HEK293 (cell line): ENCODE data around the gene RHOBTB3.

Experiments used
- CTCF ChIA-PET: fragments of 350-600 bp; formaldehyde crosslinking; extraction: SDS; loops from one replicate; lab custom pipeline; 2021; ENCODE audit warnings: antibody characterized with exemption; lab: Yijun Ruan, JAX
- POLR2A ChIA-PET: fragments of 300-600 bp; formaldehyde crosslinking; extraction: SDS; loops from one replicate; lab custom pipeline; 2020; ENCODE audit warnings: antibody characterized with exemption, inconsistent platforms; lab: Yijun Ruan, JAX
- H3K27ac ChIP-seq: fragments of 200-500 bp; sonication (Bioruptor generic); 2 replicates; pipeline ENCODE4 v1.5.1; 2014; ENCODE audit warnings: low read depth, low read length, control low read depth, inconsistent platforms; ENCODE audit errors: extremely low read depth
- H3K36me3 ChIP-seq, 2 experiments: fragments of 200-500 bp in 1 of 2; sonication (Bioruptor generic) in 1 of 2; 1 replicate in 1 of 2; 2 replicates in 1 of 2; pipeline ENCODE4 v1.5.1; 2014 to 2017; ENCODE audit warnings: inconsistent platforms in 2 of 2, low read length in 2 of 2; ENCODE audit not compliant: control insufficient read depth in 2 of 2, insufficient read depth in 1 of 2
- H3K4me1 ChIP-seq: fragments of 200-500 bp; sonication (Bioruptor generic); 2 replicates; pipeline ENCODE4 v1.5.1; 2014; ENCODE audit warnings: mild to moderate bottlenecking, low read length, inconsistent platforms; ENCODE audit not compliant: control insufficient read depth, insufficient read depth
- H3K4me3 ChIP-seq: 2 replicates; pipeline ENCODE4 v1.5.1; 2011; ENCODE audit warnings: low read depth, mild to moderate bottlenecking, control low read depth, low read length, moderate library complexity
- H3K9me3 ChIP-seq: fragments of 200-500 bp; sonication (Bioruptor generic); 2 replicates; pipeline ENCODE4 v1.5.1; 2014; ENCODE audit warnings: low read depth, low read length, inconsistent platforms; ENCODE audit not compliant: control insufficient read depth, insufficient read depth
- SALL2 ChIP-seq: fragments of 450-650 bp; formaldehyde crosslinking; IDR thresholded peaks from 2 replicates; pipeline ENCODE4 v1.5.0; 2017; ENCODE audit warnings: missing biosample characterization, mild to moderate bottlenecking, missing genetic modification characterization, borderline replicate concordance
- SCRT2 ChIP-seq: fragments of 450-650 bp; formaldehyde crosslinking; IDR thresholded peaks from 2 replicates; pipeline ENCODE4 v1.5.1; 2016; ENCODE audit warnings: missing biosample characterization, missing genetic modification characterization
- SETDB1 ChIP-seq: IDR thresholded peaks from one replicate; pipeline ENCODE4 v1.6.1; 2017; ENCODE audit warnings: mild to moderate bottlenecking, low read length, moderate library complexity, mixed read lengths; ENCODE audit not compliant: insufficient read length
- SP2 ChIP-seq: fragments of 450-650 bp; formaldehyde crosslinking; IDR thresholded peaks from 2 replicates; pipeline ENCODE4 v1.5.1; 2016; ENCODE audit warnings: missing biosample characterization, missing genetic modification characterization
- TCF7L2 ChIP-seq: IDR thresholded peaks from 2 replicates; pipeline ENCODE4 v1.6.1; 2011; ENCODE audit warnings: low read depth, mild to moderate bottlenecking, inconsistent platforms, low read length, moderate library complexity, borderline replicate concordance
- ZBTB7A ChIP-seq: fragments of 450-650 bp; formaldehyde crosslinking; IDR thresholded peaks from 2 replicates; pipeline ENCODE4 v1.5.1; 2016; ENCODE audit warnings: low read depth, missing biosample characterization, missing genetic modification characterization
- ZBTB8A ChIP-seq: fragments of 450-650 bp; formaldehyde crosslinking; IDR thresholded peaks from 2 replicates; pipeline ENCODE4 v1.5.1; 2016; ENCODE audit warnings: missing biosample characterization, missing genetic modification characterization
- ZNF169 ChIP-seq: fragments of 450-650 bp; formaldehyde crosslinking; IDR thresholded peaks from 2 replicates; pipeline ENCODE4 v1.5.1; 2016; ENCODE audit warnings: missing biosample characterization, missing genetic modification characterization
- ZNF2 ChIP-seq: fragments of 450-650 bp; formaldehyde crosslinking; IDR thresholded peaks from 2 replicates; pipeline ENCODE4 v1.5.1; 2016; ENCODE audit warnings: missing biosample characterization, missing genetic modification characterization
- ZNF266 ChIP-seq: fragments of 450-650 bp; formaldehyde crosslinking; IDR thresholded peaks from 2 replicates; pipeline ENCODE4 v1.5.1; 2016; ENCODE audit warnings: missing biosample characterization, missing genetic modification characterization, low read depth
- ZNF292 ChIP-seq: fragments of 450-650 bp; formaldehyde crosslinking; IDR thresholded peaks from 2 replicates; pipeline ENCODE4 v1.5.1; 2016; ENCODE audit warnings: low read depth, missing biosample characterization, missing genetic modification characterization, borderline replicate concordance
- ZNF324 ChIP-seq: fragments of 450-650 bp; formaldehyde crosslinking; IDR thresholded peaks from 2 replicates; pipeline ENCODE4 v1.5.1; 2016; ENCODE audit warnings: missing biosample characterization, missing genetic modification characterization
- ZNF544 ChIP-seq: fragments of 450-650 bp; formaldehyde crosslinking; IDR thresholded peaks from 2 replicates; pipeline ENCODE4 v1.5.0; 2017; ENCODE audit warnings: missing biosample characterization, missing genetic modification characterization
- ZNF555 ChIP-seq: fragments of 450-650 bp; formaldehyde crosslinking; conservative IDR thresholded peaks from 2 replicates; pipeline ENCODE4 v1.5.1; 2017; ENCODE audit warnings: missing biosample characterization, mild to moderate bottlenecking, missing genetic modification characterization, inconsistent platforms
- ZNF600 ChIP-seq: fragments of 450-650 bp; formaldehyde crosslinking; IDR thresholded peaks from 2 replicates; pipeline ENCODE4 v1.5.1; 2016; ENCODE audit warnings: missing biosample characterization, missing genetic modification characterization
- ZNF624 ChIP-seq: fragments of 450-650 bp; formaldehyde crosslinking; IDR thresholded peaks from 2 replicates; pipeline ENCODE4 v1.5.1; 2017; ENCODE audit warnings: missing biosample characterization, missing genetic modification characterization
- ZNF629 ChIP-seq: fragments of 450-650 bp; formaldehyde crosslinking; IDR thresholded peaks from 2 replicates; pipeline ENCODE4 v1.5.1; 2017; ENCODE audit warnings: missing biosample characterization, missing genetic modification characterization
- ZNF660 ChIP-seq: fragments of 450-650 bp; IDR thresholded peaks from 2 replicates; pipeline ENCODE4 v1.5.1; 2018; ENCODE audit warnings: missing biosample characterization, mild to moderate bottlenecking, missing genetic modification characterization
- ZNF664 ChIP-seq: fragments of 450-650 bp; formaldehyde crosslinking; IDR thresholded peaks from 2 replicates; pipeline ENCODE4 v1.5.1; 2016; ENCODE audit warnings: missing biosample characterization, missing genetic modification characterization
- ZNF670 ChIP-seq: fragments of 450-650 bp; formaldehyde crosslinking; IDR thresholded peaks from 2 replicates; pipeline ENCODE4 v1.5.1; 2016; ENCODE audit warnings: missing biosample characterization, missing genetic modification characterization, low read depth
- ZNF701 ChIP-seq: fragments of 450-650 bp; formaldehyde crosslinking; IDR thresholded peaks from 2 replicates; pipeline ENCODE4 v1.5.1; 2016; ENCODE audit warnings: missing biosample characterization, missing genetic modification characterization
- ZNF776 ChIP-seq: fragments of 450-650 bp; formaldehyde crosslinking; IDR thresholded peaks from 2 replicates; pipeline ENCODE4 v1.5.0; 2017; ENCODE audit warnings: missing biosample characterization, missing genetic modification characterization, borderline replicate concordance
- TF ChIP-seq, protein P1 (sequence below): fragments of 450-650 bp; formaldehyde crosslinking; IDR thresholded peaks from 2 replicates; pipeline ENCODE4 v1.5.1; 2016; ENCODE audit warnings: missing biosample characterization, missing genetic modification characterization
- TF ChIP-seq, protein P2 (sequence below): fragments of 450-650 bp; formaldehyde crosslinking; IDR thresholded peaks from 2 replicates; pipeline ENCODE4 v1.5.1; 2016; ENCODE audit warnings: missing biosample characterization, missing genetic modification characterization, low read depth

The RHOBTB3 gene

DNA sequence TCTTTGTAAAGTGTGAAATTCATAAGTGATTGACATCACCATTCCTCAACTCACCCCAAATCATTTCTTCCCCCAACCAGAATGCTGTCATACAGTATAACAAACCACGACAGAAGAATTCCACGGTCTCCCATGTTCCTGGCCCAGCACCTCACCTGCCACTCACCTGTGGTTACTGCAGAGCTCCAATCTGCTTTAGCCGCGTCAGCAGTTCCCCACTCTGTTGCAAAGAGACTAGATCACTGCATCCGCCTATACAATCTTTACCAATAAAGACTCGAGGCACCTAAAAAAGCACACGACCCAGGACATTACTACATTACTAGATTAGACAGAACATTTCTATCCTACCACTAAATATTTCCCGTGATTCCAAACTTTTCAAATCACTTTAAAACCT, 85.2 kb downstream of the RHOBTB3 start (continued):
- TF ChIP-seq ZNF701 (tag by site-specific recombination) (no peak), ZNF776 (tag by site-specific recombination) (no peak), ZNF600 (tag by site-specific recombination) (no peak), ZBTB8A (tag by site-specific recombination) (no peak), ZNF660 (no peak)

DNA sequence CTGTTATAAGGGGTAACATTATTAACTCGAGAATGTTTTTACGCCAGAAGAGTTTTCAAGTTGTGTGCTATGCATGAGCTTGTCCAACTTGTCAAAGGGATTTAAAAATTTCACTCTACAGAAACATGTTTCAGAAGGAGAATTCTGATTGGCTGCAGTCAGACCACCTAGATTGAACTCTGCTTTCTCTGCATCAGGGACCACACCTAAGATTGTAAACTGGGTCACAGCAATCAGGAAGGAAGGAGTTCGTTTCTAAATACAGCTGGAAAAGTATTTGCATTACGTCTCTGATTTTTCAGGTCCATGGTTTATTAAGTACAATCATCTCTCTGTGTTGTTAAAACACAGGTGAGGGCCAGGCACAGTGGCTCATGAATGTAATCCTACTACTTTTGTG, 85.6 kb downstream of the RHOBTB3 start:
- TF ChIP-seq SALL2 (tag by site-specific recombination) (no peak), SETDB1 (no peak), ZBTB7A (tag by site-specific recombination) (no peak), ZNF624 (tag by site-specific recombination) (no peak), SP2 (tag by site-specific recombination) (no peak), ZNF2 (tag by site-specific recombination) (no peak), ZNF266 (tag by site-specific recombination) (no peak), ZNF324 (no peak), ZNF555 (tag by site-specific recombination) (no peak), ZNF629 (tag by site-specific recombination) (no peak), ZNF664 (no peak)
- POLR2A ChIA-PET, result interaction anchor here (2.9 kb wide), 1 partner anchor 170 kb away, joined by 6 read pairs; the partner anchor contains the start of gene RFESD
- peaks cover 3% of the 10 kb centered on the region for H3K4me1 ChIP-seq
- CTCF ChIA-PET, result interaction anchor here (0.5 to 1.1 kb wide), 2 partner anchors 36 to 830 kb away, joined by 3 to 5 read pairs; no protein-coding TSS in a partner anchor
- H3K4me3 ChIP-seq, result no peak overlapping the region
- H3K36me3 ChIP-seq, result peaks cover 0 to 32% of the 10 kb centered on the region in 2 experiments; a peak in 1 of 3 replicates
- H3K27ac ChIP-seq, result no peak overlapping the region
- H3K9me3 ChIP-seq, result no peaks in the 10 kb centered on the region

DNA sequence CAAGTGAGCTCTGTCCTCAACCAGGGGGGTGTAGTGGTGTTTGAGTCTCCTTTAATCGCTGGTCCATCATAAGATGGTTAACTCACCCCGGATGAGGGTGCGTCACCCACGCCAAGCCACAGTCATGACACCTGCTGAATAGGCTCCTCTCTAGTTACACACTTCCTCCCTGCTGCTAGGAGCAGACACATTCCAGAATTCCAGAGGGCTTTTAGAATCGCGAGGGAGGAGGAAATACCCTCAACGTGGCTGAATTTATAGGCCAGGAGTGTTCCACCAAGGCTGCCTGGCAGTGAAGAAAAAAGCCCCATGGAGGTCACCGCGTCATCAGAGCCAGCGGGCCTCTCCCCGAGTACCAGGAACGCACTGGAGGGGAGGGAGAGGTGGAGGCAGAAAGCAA, 86.3 kb downstream of the RHOBTB3 start:
- ChIA-PET POLR2A (interaction anchor here (2.9 kb wide), 1 partner anchor 171 kb away, joined by 6 read pairs; the partner anchor contains the start of gene RFESD), CTCF (interaction anchor here (1.1 kb wide), 1 partner anchor 36 kb away, joined by 5 read pairs; no protein-coding TSS in a partner anchor)
- no peak overlapping the region for H3K27ac ChIP-seq

More for the DNA sequence above, 86.3 kb downstream of the RHOBTB3 start:
- peaks cover 3% of the 10 kb centered on the region for H3K4me1 ChIP-seq
- H3K36me3 ChIP-seq, result peaks cover 0 to 32% of the 10 kb centered on the region in 2 experiments; a peak in 1 of 3 replicates
- TF ChIP-seq ZNF292 (tag by site-specific recombination), result no peak
- no peak for TF ChIP-seq ZNF544 (tag by site-specific recombination)
- TF ChIP-seq TCF7L2, result no peak
- TF ChIP-seq, protein P1, sequence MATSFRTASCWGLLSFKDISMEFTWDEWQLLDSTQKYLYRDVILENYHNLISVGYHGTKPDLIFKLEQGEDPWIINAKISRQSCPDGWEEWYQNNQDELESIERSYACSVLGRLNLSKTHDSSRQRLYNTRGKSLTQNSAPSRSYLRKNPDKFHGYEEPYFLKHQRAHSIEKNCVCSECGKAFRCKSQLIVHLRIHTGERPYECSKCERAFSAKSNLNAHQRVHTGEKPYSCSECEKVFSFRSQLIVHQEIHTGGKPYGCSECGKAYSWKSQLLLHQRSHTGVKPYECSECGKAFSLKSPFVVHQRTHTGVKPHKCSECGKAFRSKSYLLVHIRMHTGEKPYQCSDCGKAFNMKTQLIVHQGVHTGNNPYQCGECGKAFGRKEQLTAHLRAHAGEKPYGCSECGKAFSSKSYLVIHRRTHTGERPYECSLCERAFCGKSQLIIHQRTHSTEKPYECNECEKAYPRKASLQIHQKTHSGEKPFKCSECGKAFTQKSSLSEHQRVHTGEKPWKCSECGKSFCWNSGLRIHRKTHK (tag by site-specific recombination), result no peak
- TF ChIP-seq, protein P2, sequence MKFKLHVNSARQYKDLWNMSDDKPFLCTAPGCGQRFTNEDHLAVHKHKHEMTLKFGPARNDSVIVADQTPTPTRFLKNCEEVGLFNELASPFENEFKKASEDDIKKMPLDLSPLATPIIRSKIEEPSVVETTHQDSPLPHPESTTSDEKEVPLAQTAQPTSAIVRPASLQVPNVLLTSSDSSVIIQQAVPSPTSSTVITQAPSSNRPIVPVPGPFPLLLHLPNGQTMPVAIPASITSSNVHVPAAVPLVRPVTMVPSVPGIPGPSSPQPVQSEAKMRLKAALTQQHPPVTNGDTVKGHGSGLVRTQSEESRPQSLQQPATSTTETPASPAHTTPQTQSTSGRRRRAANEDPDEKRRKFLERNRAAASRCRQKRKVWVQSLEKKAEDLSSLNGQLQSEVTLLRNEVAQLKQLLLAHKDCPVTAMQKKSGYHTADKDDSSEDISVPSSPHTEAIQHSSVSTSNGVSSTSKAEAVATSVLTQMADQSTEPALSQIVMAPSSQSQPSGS (tag by site-specific recombination), result no peak
- no peak for TF ChIP-seq ZNF169
- TF ChIP-seq ZNF670 (tag by site-specific recombination), result no peak
- TF ChIP-seq SCRT2 (tag by site-specific recombination), result 0 out of 2 replicates have a peak, but pooled peaks have one; percentile 13
- H3K4me3 ChIP-seq, result no peak overlapping the region
- H3K9me3 ChIP-seq, result no peaks in the 10 kb centered on the region
